GM19372 (cell line): ENCODE data around the gene LRRC45.

Experiments
- ATAC-seq: cut with Tn5 transposase; IDR thresholded peaks from one replicate; pipeline ENCODE4 v1.9.1; 2021; ENCODE audit warnings: mild to moderate bottlenecking, low read depth, moderate library complexity; ENCODE audit not compliant: unreplicated experiment

LRRC45 gene

GRCh38 chr17:82080048-82080788 is 57.1 kb downstream of the LRRC45 start:
- no peak for ATAC-seq
